Activated CD4-positive, alpha-beta T cell treated with anti-CD3 and anti-CD28 coated beads, Interleukin-2, amount 10 ng/mL, durations not matched to agents 24 days and 14 days (primary cell): ENCODE measurements around the gene SEL1L3. TPM values are rescaled to one million over a fixed set of nuclear protein-coding genes. Genes with fewer than 3 reads are reported as not detected.

Experiments used
- DNase-seq: peaks from one replicate; pipeline ENCODE4 v3.0.0; 2022
- H3K27ac Mint-ChIP-seq: one replicate; pipeline ENCODE4 v1.8.0; 2022; ENCODE audit warnings: mild to moderate bottlenecking, mixed read lengths
- H3K27me3 Mint-ChIP-seq: one replicate; pipeline ENCODE4 v1.8.0; 2022; ENCODE audit warnings: mixed read lengths
- H3K36me3 Mint-ChIP-seq: one replicate; pipeline ENCODE4 v1.8.0; 2022; ENCODE audit warnings: low read depth, mild to moderate bottlenecking, mixed read lengths
- H3K4me1 Mint-ChIP-seq: one replicate; pipeline ENCODE4 v1.8.0; 2021; ENCODE audit warnings: mixed read lengths
- H3K4me3 Mint-ChIP-seq: one replicate; pipeline ENCODE4 v1.8.0; 2022; ENCODE audit warnings: mild to moderate bottlenecking, moderate library complexity, mixed read lengths
- H3K9me3 Mint-ChIP-seq: one replicate; pipeline ENCODE4 v1.8.0; 2021; ENCODE audit warnings: mixed read lengths
- intact Hi-C: fragments of 100-400 bp; cut with micrococcal nuclease; formaldehyde crosslinking; loops from one replicate; pipeline ENCODE4 v1.15.1; 2023
- total RNA-seq: library from RNA; stranded (reverse); gene quantifications from 2 replicates; pipeline ENCODE4 v1.2.3, GENCODE V29; 2022

Gene SEL1L3
- total RNA-seq, 1 donor from 2014 or later = 35.3 TPM

DNA sequence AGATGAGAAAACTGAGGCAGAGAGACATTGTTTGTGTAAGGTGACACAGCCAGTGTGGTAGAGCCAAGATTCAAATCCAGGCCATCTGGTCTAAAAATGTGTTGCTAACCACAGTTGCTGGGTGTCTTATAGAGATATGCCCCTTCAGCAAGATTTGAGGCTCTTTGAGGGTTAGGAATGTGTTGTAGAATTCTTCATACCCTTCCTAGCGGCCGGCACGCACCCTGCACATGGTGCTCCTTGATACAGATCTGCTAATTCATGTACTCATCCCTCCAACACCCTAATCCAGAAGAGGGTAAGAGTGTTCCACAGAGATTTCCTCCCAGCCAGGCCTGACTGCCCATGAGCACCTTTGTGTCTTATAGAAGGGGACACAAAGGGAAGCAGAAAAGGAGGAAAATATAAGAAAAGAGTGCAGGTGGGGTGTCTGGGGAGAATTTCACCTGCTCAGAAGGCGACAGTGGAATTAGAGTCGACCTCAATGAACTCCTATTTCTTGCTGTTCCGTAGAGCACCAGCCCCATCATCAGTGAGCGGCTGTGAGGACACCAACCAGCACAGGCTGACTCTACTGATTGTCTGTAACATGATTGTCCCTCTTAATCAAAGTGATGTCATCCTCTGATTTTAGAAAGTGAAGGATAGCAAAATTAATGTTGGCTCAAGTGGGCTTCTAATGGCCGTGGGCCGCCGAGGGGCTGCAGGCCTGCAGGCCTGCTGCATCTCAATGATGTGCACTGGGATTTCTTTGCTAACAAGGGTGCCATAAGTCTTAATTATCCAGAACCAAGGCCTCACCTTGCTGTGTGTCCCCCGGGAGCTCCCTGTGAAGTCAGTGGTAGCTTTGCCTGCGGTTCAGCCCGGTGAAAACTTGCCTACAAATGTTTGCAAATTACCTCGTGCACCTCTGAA is 27.1 kb upstream of the SEL1L3 start:
- H3K4me1 Mint-ChIP-seq = no peaks in the 10 kb centered on the region
- H3K4me3 Mint-ChIP-seq = no peak overlapping the region
- no peak overlapping the region for H3K27ac Mint-ChIP-seq
- H3K9me3 Mint-ChIP-seq = no peaks in the 10 kb centered on the region
- no peaks in the 10 kb centered on the region for H3K36me3 Mint-ChIP-seq
- peaks cover 2% of the 10 kb centered on the region for H3K27me3 Mint-ChIP-seq
- no peak for DNase-seq
- intact Hi-C loops = no loop called here

DNA sequence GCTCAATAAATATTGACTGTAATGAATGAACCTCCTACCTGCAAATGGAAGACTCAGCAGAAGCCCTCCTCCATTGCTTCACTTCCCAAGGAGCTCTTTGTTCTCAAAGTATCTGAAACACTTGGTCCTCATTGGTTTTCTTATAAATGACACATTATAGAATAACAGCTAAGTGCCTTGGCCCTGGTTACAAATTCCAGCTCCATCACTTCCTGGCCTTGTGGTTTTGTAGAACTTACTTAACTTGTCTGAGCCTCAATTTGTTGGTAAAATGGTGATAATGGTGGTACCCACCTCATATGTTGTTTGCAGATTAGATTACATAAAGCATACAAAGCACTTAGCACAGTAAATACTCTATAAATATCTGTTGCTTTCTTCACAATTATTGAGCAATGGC is 26.0 kb upstream of the SEL1L3 start:
- Mint-ChIP-seq H3K36me3 (no peaks in the 10 kb centered on the region), H3K4me3 (no peak overlapping the region), H3K4me1 (no peaks in the 10 kb centered on the region), H3K9me3 (no peaks in the 10 kb centered on the region), H3K27me3 (peaks cover 2% of the 10 kb centered on the region), H3K27ac (no peak overlapping the region)
- DNase-seq = no peak
- intact Hi-C loops = no loop called here

DNA sequence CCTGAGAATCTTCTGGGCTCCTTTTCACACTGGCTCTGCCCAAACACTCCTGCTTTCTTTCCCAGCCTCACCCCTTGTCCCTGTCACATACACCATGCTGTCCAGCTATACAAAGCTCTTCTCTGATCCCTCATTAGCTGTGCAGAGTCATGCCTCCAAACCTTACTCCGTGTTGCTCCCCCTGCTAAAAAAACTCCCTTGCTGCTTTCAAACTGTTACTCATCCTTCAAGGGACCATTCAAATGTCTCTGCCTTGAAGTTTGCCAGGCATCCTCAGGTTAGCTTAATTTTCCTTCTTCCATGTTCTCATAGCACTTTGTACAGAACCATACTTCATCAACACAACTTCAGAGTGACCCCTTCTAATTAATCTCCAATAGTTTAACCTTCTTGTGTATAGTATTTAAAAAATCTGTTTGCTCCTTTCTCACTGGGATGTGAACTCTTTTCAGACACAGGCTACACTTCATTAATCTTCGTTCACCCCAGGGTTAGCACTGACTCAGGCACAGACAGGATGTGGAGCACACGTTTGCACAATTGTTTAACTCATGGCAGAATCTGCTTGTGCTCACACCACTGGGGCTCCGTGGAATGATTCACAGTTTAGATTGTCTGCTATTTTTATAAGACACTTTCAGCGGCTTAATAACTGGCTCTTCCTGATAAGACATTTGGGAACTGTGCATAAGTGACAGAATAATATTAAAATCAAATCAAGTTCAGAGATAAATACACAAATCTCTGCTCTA is 21.4 kb upstream of the SEL1L3 start:
- DNase-seq = no peak
- no peaks in the 10 kb centered on the region for H3K9me3 Mint-ChIP-seq
- H3K27ac Mint-ChIP-seq = no peak overlapping the region
- H3K36me3 Mint-ChIP-seq = no peaks in the 10 kb centered on the region
- H3K4me3 Mint-ChIP-seq = no peak overlapping the region
- peaks cover 4% of the 10 kb centered on the region for H3K27me3 Mint-ChIP-seq
- no peaks in the 10 kb centered on the region for H3K4me1 Mint-ChIP-seq
- intact Hi-C loops = no loop called here

DNA sequence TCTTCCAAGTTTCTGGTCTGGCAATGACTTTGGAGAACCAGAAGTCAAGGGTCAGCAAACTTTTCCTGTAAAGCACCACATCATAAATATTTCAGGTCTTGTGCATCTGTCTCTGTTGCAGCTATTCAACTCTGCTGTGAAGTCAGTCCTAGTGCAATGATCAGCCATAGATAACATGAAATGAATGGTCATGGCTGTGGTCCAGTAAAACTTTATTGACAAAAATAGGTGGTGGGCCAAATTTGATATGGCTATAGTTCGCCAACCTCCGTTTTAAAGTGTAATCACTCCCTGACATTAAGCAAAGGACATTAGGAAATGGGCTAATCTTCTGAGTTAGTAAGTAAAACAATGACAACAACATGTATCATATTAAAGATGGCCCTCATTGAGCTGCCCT is 20.8 kb upstream of the SEL1L3 start:
- no peak for DNase-seq
- H3K27ac Mint-ChIP-seq = no peak overlapping the region
- H3K4me1 Mint-ChIP-seq = no peaks in the 10 kb centered on the region
- no peak overlapping the region for H3K4me3 Mint-ChIP-seq
- no peaks in the 10 kb centered on the region for H3K9me3 Mint-ChIP-seq
- peaks cover 3% of the 10 kb centered on the region for H3K27me3 Mint-ChIP-seq
- no peaks in the 10 kb centered on the region for H3K36me3 Mint-ChIP-seq
- intact Hi-C loops = no loop called here

DNA sequence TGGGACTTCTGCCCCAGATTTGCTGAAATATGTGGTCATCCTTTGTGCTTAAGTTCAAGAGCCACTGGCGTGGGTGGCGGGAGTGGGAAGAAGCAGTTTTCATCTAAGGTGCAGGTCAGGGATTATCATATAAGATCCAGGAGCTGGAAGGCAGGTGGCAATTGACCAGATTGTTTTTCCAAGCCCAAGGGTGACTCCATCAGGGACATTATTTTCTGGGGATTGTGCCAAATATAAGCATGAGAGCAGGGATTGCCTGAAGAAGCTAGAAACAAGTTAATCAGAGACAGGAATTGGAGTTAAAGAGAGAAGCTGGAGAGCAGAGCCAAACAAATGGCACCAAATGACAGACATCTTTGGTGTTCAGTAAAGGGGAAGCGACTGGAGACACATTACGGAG is 19.4 kb upstream of the SEL1L3 start:
- H3K4me1 Mint-ChIP-seq = no peaks in the 10 kb centered on the region
- no peaks in the 10 kb centered on the region for H3K9me3 Mint-ChIP-seq
- intact Hi-C loops = no loop called here
- H3K27ac Mint-ChIP-seq = no peak overlapping the region
- H3K36me3 Mint-ChIP-seq = no peaks in the 10 kb centered on the region
- H3K27me3 Mint-ChIP-seq = peaks cover 2% of the 10 kb centered on the region
- DNase-seq = no peak
- no peak overlapping the region for H3K4me3 Mint-ChIP-seq

DNA sequence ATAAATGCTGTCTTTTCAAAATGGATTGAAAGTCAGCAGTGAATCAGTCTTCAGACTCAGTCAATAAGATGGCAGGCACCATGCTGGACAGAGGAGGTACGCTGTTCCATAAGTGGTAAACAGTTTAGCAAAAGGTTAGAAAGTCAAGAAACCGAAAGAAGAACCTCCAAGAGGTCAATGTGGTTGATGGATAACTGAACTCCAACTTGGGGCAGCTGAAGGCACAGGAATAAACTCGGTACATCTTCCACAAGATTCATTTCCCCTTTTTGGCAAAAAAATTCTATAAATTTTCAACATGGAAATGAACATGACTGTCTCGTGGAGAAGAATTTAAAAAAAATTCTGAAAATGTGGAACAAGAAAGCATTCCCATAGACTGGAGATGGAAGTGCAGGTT is 18.4 kb upstream of the SEL1L3 start:
- intact Hi-C loops = no loop called here
- Mint-ChIP-seq H3K4me3 (no peak overlapping the region), H3K9me3 (no peaks in the 10 kb centered on the region), H3K27ac (no peak overlapping the region), H3K27me3 (peaks cover 2% of the 10 kb centered on the region), H3K4me1 (no peaks in the 10 kb centered on the region), H3K36me3 (no peaks in the 10 kb centered on the region)
- no peak for DNase-seq

DNA sequence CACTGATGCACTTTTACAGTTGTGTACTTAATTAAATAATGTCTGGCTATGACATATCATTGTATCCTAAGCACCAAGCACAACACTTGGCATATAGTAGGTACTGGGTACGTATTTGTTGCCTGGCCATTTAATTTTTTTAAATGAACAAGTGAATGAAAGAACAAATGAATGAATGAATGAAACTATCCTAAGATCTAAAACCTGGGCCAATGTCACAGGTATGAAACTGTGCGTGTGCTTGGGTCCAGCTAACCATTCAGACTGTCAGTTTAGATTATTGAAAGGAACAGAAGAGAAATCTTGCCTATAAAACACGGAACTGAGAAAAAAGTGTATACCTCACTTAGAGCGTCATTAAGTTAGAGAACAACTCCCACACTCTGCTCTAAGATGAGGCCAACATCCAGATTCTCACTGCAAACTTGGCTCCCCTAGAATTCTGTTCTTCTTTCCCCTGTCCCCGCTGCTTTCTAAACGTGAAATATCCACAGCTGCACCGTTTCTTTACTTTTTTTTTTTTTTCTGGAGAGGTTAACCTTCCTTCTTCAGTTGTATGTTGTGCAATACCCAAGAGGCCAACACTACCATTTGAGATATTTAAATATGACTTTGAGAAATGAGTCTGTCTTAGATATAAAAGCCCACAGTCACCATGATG is 17.3 kb upstream of the SEL1L3 start:
- H3K36me3 Mint-ChIP-seq = no peaks in the 10 kb centered on the region
- no peak overlapping the region for H3K27ac Mint-ChIP-seq
- H3K9me3 Mint-ChIP-seq = no peaks in the 10 kb centered on the region
- H3K4me1 Mint-ChIP-seq = no peaks in the 10 kb centered on the region
- no peak for DNase-seq
- no peak overlapping the region for H3K4me3 Mint-ChIP-seq
- peaks cover 2% of the 10 kb centered on the region for H3K27me3 Mint-ChIP-seq
- intact Hi-C loops = no loop called here

DNA sequence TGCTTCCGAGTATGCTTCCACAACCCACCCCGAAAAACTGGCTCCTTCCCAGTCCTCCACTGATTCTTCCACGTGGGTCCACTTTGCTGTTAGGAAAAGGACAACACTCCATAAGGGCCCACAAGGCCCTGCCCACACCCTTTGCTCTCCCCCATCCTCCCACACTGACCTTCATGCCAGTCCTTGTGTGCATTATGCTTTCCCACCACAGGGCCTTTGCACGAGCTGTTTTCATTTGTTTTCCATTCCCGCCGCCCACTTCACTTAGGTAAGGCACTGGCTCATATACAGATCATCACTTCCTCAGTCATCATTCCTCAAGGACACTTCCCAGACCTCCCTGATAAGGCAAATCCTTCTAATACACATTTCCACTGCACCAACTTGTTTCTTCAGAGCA is 16.8 kb upstream of the SEL1L3 start:
- Mint-ChIP-seq H3K9me3 (no peaks in the 10 kb centered on the region), H3K36me3 (no peaks in the 10 kb centered on the region), H3K4me1 (no peaks in the 10 kb centered on the region), H3K4me3 (no peak overlapping the region), H3K27ac (no peak overlapping the region), H3K27me3 (peaks cover 2% of the 10 kb centered on the region)
- intact Hi-C loops = no loop called here
- no peak for DNase-seq

DNA sequence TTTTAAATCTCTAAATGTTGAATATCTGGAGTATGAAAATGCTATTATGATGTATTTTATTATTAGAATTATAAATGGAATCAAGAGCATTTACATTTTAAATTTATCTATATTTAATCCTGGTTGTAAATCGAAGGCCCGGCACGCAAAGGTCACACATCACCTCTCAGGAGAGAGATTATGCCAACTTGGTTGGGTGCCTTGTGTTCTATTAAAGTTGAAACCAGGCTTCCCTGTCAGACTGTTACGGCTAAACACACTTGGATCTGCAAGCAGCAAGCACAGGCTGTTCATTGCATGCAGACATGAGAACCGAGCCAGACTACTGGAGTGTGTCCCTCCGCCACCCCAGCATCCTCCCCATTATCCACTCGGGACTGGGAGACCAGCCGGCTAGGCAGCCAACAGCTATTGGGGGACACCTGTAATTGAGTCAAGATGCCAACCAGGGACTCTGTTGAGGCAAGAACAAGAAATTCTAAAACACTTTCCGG is 16.4 kb upstream of the SEL1L3 start:
- Mint-ChIP-seq H3K36me3 (no peaks in the 10 kb centered on the region), H3K27me3 (peaks cover 2% of the 10 kb centered on the region), H3K9me3 (no peaks in the 10 kb centered on the region), H3K4me1 (no peaks in the 10 kb centered on the region), H3K4me3 (no peak overlapping the region), H3K27ac (no peak overlapping the region)
- no peak for DNase-seq
- intact Hi-C loops = no loop called here

DNA sequence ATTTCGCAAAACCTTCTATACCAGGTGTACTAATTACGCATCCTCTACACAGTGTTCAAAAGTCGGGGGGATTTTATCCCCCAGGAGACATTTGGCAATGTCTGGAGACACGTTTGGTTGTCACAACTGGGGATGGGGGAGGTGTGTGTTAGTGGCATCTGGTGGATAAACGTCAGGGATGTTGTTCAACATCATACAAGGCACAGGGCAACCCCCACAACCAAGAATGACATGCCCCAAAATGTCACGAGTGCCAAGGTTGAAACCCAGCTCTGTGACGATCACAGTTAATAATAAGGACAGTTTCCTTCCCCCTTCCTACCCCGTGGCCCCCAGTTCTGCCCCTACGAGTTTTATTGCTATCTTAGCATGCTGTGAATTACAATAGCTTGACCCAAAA is 15.9 kb upstream of the SEL1L3 start:
- Mint-ChIP-seq H3K4me3 (no peak overlapping the region), H3K36me3 (no peaks in the 10 kb centered on the region)

DNA sequence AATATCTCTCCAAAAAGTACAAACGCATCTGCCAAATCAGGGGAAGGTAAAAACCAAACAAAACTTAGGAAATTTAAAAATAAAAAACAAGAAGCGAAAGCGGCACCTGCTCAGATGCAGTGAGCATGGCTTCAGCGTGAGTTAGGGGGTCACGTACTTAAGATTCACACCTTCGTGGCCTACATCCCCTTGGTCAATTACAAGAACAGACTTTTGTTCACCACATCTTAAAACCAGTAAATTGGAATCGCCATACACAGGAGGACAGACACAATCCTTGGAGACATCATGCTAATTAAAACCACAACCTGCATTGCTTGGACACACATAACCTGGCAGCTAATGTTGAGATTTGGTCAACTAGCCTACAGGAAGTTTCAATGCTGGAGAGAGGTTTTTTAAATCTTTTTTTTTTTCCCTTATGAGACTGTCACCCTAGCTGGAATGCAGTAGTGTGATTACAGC is 12.5 kb upstream of the SEL1L3 start:
- no peaks in the 10 kb centered on the region for H3K9me3 Mint-ChIP-seq
- H3K27ac Mint-ChIP-seq = no peak overlapping the region
- H3K4me1 Mint-ChIP-seq = peaks cover 2% of the 10 kb centered on the region
- no peaks in the 10 kb centered on the region for H3K36me3 Mint-ChIP-seq
- no peak for DNase-seq
- intact Hi-C loops = no loop called here
- H3K27me3 Mint-ChIP-seq = peaks cover 2% of the 10 kb centered on the region
- no peak overlapping the region for H3K4me3 Mint-ChIP-seq

More for the DNA sequence above, 15.9 kb upstream of the SEL1L3 start:
- no peaks in the 10 kb centered on the region for H3K9me3 Mint-ChIP-seq
- H3K27me3 Mint-ChIP-seq = peaks cover 2% of the 10 kb centered on the region
- intact Hi-C loops = no loop called here
- H3K4me1 Mint-ChIP-seq = no peaks in the 10 kb centered on the region
- no peak overlapping the region for H3K27ac Mint-ChIP-seq
- DNase-seq = no peak

DNA sequence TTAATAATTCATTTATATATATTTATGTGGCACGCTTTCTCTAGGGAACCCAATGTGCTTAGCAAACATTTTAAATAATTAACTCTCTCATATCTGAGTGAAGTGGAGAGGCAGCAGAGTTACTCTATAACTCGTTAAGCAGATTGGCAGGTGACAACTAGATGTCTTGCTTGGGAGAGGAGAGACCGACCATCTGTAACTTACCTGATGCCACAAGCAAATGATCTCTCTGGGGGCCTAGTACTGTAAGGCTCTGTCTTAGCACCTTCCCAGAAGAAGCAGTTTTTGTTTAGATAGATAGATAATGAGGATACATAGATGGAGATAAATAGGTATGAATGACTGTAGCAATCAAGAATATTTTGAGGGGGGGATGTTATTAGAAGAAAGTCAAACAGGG is 11.9 kb upstream of the SEL1L3 start:
- H3K4me3 Mint-ChIP-seq = no peak overlapping the region
- no peaks in the 10 kb centered on the region for H3K36me3 Mint-ChIP-seq
- H3K9me3 Mint-ChIP-seq = no peaks in the 10 kb centered on the region
- intact Hi-C loops = no loop called here
- peaks cover 2% of the 10 kb centered on the region for H3K4me1 Mint-ChIP-seq
- H3K27ac Mint-ChIP-seq = no peak overlapping the region
- peaks cover 1% of the 10 kb centered on the region for H3K27me3 Mint-ChIP-seq
- DNase-seq = no peak

DNA sequence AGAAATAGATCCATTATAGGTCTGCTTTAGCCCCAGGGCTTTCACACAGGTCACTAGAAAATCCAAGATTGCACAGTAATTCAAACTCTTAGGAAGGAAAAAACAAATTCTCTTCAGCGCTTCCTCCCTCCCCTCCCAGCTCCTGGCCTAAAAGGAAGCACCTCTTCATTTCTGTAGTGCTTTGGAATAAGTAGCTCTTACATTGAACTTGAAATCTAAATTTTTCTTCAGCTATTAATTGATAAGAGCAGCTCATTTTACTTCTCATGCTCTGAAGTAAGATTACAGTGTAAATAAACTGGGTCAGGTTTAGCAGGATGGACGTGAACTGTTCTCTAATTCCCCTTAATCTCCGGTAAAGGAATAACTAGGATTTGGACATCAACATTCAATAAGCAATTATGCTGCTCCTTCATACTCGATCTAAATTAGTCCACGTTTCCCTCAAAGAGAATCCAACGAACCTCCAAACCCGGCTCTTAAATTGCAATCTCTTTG is 10.9 kb upstream of the SEL1L3 start:
- Mint-ChIP-seq H3K36me3 (no peaks in the 10 kb centered on the region), H3K27ac (no peak overlapping the region), H3K9me3 (no peaks in the 10 kb centered on the region), H3K27me3 (no peaks in the 10 kb centered on the region), H3K4me1 (peaks cover 2% of the 10 kb centered on the region), H3K4me3 (no peak overlapping the region)
- no peak for DNase-seq
- intact Hi-C loops = no loop called here
